Testis (tissue), 2 donors: Measurements from ENCODE around the gene KRTAP4-16.

ENCODE experiments used
- POLR2A ChIP-seq: fragments of 450-650 bp; IDR thresholded peaks from one replicate; pipeline ENCODE4 v1.6.1; 2017; ENCODE audit warnings: antibody characterized with exemption, mild to moderate bottlenecking, moderate library complexity
- TF ChIP-seq, protein P1 (sequence below), 3 experiments: fragments of 450-650 bp in 2 of 3; fragments of 200-600 bp in 1 of 3; sonication (generic) in 1 of 3; IDR thresholded peaks; one replicate each; pipeline ENCODE4 v1.5.1; 2016 to 2019; ENCODE audit warnings: antibody characterized with exemption in 3 of 3, mild to moderate bottlenecking in 2 of 3, moderate library complexity in 1 of 3

GRCh38 chr17:41103896-41104295 is 1.9 kb upstream of the KRTAP4-16 start:
- TF ChIP-seq, protein P1, sequence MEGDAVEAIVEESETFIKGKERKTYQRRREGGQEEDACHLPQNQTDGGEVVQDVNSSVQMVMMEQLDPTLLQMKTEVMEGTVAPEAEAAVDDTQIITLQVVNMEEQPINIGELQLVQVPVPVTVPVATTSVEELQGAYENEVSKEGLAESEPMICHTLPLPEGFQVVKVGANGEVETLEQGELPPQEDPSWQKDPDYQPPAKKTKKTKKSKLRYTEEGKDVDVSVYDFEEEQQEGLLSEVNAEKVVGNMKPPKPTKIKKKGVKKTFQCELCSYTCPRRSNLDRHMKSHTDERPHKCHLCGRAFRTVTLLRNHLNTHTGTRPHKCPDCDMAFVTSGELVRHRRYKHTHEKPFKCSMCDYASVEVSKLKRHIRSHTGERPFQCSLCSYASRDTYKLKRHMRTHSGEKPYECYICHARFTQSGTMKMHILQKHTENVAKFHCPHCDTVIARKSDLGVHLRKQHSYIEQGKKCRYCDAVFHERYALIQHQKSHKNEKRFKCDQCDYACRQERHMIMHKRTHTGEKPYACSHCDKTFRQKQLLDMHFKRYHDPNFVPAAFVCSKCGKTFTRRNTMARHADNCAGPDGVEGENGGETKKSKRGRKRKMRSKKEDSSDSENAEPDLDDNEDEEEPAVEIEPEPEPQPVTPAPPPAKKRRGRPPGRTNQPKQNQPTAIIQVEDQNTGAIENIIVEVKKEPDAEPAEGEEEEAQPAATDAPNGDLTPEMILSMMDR (IDR thresholded peaks at IDR 0.05): no peak
- TF ChIP-seq POLR2A: no peak
